Measurements from ENCODE around the gene SP100.

GRCh38 chr2:230403746-230404145 is 12.3 kb upstream of the SP100 start:
- no peak for TF ChIP-seq POLR2A (IDR thresholded peaks at IDR 0.05; ENCODE audit: low read length)
- TF ChIP-seq GATA1 (IDR thresholded peaks at IDR 0.05; ENCODE audit: low read depth, low read length), result no peak
